Measurements from ENCODE around the gene MYH16. TPM values are rescaled to one million over a fixed set of nuclear protein-coding genes. Genes with fewer than 3 reads are reported as not detected.
"Not testable (repeated sequence)": the region's sequence is repeated elsewhere in the genome, so short reads cannot be mapped to it uniquely, and the experiment has no call there.

MYH16 gene
- total RNA-seq, 1 donor from 2014 or later = 5.6 TPM

DNA sequence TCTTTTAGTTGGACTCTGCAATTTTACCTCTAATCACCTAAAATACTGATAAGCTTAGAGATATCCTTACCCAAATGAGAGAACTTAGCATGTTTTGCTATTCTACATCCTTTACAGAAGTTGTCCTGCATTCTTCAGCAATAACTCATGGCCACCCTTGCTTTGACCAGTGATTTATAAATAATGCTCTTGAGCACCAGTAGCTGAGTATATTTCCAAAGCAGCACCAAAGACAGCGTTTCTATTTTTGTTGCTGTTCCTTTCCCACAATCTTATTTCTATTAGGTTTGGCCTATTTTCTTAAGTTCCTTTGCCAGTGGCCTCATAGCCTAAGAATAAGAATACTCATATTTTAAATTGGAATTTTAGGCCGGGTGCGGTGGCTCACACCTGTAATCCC, 68.0 kb downstream of the MYH16 start:
- Histone ChIP-seq H3K4me3 (ENCODE audit: low read depth, low read length) (no peak overlapping the region), H3K36me3 (ENCODE audit: control insufficient read depth, insufficient read depth, low read length) (peaks cover 3% of the 10 kb centered on the region), H3K27me3 (ENCODE audit: control insufficient read depth, insufficient read depth, low read length) (no peaks in the 10 kb centered on the region)
- TF ChIP-seq, protein P1, sequence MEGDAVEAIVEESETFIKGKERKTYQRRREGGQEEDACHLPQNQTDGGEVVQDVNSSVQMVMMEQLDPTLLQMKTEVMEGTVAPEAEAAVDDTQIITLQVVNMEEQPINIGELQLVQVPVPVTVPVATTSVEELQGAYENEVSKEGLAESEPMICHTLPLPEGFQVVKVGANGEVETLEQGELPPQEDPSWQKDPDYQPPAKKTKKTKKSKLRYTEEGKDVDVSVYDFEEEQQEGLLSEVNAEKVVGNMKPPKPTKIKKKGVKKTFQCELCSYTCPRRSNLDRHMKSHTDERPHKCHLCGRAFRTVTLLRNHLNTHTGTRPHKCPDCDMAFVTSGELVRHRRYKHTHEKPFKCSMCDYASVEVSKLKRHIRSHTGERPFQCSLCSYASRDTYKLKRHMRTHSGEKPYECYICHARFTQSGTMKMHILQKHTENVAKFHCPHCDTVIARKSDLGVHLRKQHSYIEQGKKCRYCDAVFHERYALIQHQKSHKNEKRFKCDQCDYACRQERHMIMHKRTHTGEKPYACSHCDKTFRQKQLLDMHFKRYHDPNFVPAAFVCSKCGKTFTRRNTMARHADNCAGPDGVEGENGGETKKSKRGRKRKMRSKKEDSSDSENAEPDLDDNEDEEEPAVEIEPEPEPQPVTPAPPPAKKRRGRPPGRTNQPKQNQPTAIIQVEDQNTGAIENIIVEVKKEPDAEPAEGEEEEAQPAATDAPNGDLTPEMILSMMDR (IDR thresholded peaks at IDR 0.05; ENCODE audit: insufficient read depth, low read length, poor library complexity, severe bottlenecking) = no peak
- no peak for DNase-seq (ENCODE audit: low read depth)

DNA sequence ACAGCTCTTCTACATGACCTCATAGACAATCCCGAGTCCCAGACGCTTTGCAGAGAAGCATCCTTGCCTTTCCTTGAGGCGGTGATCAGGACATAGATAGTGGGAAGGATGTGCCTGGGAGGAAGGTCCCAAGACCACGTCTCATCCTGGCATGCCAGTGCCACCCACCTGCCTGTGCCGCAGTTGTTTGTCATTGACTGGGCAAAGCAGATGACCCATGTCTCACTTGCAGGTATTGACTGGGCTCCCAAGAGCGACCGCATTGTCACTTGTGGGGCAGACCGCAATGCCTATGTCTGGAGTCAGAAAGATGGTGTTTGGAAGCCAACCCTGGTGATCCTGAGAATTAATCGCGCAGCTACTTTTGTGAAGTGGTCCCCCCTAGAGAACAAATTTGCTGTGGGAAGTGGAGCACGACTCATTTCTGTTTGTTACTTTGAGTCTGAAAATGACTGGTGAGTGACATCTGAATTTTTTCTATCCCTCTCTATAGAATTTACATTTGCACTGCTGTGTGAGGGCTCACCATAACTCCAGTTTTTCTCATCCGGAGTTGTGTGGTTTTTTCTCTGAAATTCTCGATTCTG, 71.5 kb downstream of the MYH16 start:
- DNase-seq (ENCODE audit: low read depth) = no peak
- H3K27me3 ChIP-seq (ENCODE audit: control insufficient read depth, insufficient read depth, low read length) = no peaks in the 10 kb centered on the region
- peaks cover 3% of the 10 kb centered on the region for H3K36me3 ChIP-seq (ENCODE audit: control insufficient read depth, insufficient read depth, low read length)
- TF ChIP-seq, protein P1 (IDR thresholded peaks at IDR 0.05; ENCODE audit: insufficient read depth, low read length, poor library complexity, severe bottlenecking) = no peak
- no peak overlapping the region for H3K4me3 ChIP-seq (ENCODE audit: low read depth, low read length)

DNA sequence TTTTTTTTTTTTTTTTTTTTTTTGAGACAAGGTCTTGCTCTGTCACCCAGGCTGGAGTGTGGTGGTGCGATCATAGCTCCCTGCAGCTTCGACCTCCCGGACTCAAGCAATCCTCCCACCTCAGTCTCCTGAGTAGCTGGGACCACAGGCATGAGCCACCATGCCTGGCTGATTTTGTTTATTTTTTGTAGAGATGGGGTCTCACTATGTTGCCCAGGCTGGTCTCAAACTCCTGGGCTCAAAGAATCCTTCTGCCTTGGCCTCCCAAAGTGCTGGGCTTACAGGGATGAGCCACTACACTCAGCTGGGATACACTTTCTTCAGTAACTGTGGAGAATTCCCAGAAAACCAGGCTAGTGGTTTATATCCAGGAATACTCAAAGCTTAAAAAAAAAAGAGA, 78.0 kb downstream of the MYH16 start:
- H3K36me3 ChIP-seq (ENCODE audit: control insufficient read depth, insufficient read depth, low read length); H3K27me3 ChIP-seq (ENCODE audit: control insufficient read depth, insufficient read depth, low read length); DNase-seq (ENCODE audit: low read depth); H3K4me3 ChIP-seq (ENCODE audit: low read depth, low read length): not testable (repeated sequence)

DNA sequence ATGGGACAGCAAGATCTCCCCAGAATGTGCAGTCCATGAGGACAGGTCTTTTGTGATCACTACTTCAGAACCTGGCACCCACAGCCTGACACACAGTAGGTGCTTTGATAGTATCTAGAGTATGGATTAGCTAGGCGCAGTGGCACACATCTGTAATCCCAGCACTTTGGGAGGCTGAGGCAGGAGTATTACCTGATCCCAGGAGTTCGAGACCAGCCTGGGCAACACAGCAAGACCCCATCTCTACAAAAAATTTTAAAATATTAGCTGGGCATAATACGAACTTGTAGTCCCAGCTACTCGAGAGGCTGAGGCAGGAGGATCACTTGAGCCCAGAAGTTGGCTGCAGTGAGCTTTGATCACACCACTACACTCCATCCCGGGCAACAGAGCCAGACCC, 79.6 kb downstream of the MYH16 start:
- DNase-seq (ENCODE audit: low read depth) = no peak
- Histone ChIP-seq H3K27me3 (ENCODE audit: control insufficient read depth, insufficient read depth, low read length) (no peaks in the 10 kb centered on the region), H3K36me3 (ENCODE audit: control insufficient read depth, insufficient read depth, low read length) (no peaks in the 10 kb centered on the region), H3K4me3 (ENCODE audit: low read depth, low read length) (no peak overlapping the region)
- TF ChIP-seq, protein P1 (IDR thresholded peaks at IDR 0.05; ENCODE audit: insufficient read depth, low read length, poor library complexity, severe bottlenecking) = no peak

DNA sequence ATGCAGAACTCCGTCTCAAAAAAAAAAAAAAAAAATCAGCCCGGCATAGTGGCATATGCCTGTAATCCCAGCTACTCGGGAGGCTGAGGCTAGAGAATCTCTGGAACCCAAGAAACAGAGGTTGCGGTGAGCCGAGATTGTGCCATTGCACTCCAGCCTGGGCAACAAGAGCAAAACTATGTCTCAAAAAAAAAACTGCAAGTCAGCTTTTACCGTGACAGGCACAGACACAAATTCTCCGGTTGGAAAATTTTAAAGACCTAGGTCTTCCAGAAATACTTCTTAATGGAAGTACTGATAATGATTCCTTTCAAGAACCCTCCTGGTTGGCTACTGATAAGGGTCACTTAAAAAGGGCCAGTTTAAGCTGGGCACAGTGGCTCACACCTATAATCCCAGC, 82.5 kb downstream of the MYH16 start:
- TF ChIP-seq, protein P1 (IDR thresholded peaks at IDR 0.05; ENCODE audit: insufficient read depth, low read length, poor library complexity, severe bottlenecking) = no peak

DNA sequence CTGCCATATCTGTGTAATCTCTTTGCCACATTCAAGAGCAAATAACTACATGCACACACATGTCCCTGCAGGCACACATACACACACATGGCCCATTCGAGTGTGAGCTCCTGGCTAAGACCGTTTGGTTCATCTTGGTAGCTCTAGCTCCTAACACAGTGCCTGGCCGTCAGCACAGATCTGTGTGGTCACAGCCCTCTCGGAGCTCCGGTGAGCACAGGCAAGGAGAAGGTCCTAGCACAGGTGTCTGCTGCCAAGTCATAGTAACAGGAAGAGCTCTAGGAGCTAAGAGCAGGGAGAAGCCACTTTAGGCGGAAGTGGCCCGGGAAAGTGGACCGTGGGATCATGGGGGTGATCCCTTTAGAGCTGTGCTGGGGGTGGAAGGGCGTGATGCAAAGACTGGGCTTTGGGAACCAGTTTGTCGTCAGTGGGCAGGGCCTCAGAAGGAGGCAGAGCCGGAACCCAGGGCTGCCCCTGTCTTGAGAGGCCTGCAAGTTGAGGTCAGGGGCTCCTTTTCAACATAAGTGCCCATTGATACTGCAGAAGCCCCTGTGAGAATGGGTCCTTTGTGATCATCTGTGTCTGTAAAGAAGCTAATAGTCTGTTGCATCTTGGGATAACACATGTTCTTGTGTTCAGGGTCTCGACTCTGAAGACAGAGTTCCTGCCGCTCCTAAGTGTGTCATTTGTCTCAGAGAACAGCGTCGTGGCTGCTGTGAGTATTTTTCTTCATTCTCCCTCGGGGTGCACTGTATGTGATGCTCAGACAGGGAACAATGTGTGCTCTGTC, 85.3 kb downstream of the MYH16 start:
- Histone ChIP-seq H3K36me3 (ENCODE audit: control insufficient read depth, insufficient read depth, low read length) (peaks cover 4% of the 10 kb centered on the region), H3K4me3 (ENCODE audit: low read depth, low read length) (no peak overlapping the region), H3K27me3 (ENCODE audit: control insufficient read depth, insufficient read depth, low read length) (no peaks in the 10 kb centered on the region)
- DNase-seq (ENCODE audit: low read depth) = no peak
- TF ChIP-seq, protein P1 (IDR thresholded peaks at IDR 0.05; ENCODE audit: insufficient read depth, low read length, poor library complexity, severe bottlenecking) = no peak

More for the DNA sequence above, 82.5 kb downstream of the MYH16 start:
- no peak overlapping the region for H3K4me3 ChIP-seq (ENCODE audit: low read depth, low read length)
- DNase-seq (ENCODE audit: low read depth) = no peak
- H3K27me3 ChIP-seq (ENCODE audit: control insufficient read depth, insufficient read depth, low read length) = no peaks in the 10 kb centered on the region
- peaks cover 4% of the 10 kb centered on the region for H3K36me3 ChIP-seq (ENCODE audit: control insufficient read depth, insufficient read depth, low read length)

DNA sequence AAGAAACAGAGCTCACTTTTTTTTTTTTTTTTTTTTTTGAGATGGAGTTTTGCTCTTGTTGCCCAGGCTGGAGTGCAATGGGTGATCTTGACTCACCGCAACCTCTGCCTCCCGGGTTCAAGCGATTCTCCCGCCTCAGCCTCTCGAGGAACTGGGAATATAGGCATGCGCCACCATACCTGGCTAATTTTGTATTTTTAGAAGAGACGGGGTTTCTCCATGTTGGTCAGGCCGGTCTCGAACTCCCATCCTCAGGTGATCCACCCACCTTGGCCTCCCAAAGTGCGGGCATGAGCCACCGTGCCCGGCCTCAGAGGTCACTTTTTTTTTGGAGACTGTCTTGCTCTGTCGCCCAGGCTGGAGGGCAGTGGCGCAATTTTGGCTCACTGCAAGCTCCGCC, 85.9 kb downstream of the MYH16 start:
- DNase-seq (ENCODE audit: low read depth); H3K27me3 ChIP-seq (ENCODE audit: control insufficient read depth, insufficient read depth, low read length); H3K36me3 ChIP-seq (ENCODE audit: control insufficient read depth, insufficient read depth, low read length); H3K4me3 ChIP-seq (ENCODE audit: low read depth, low read length): not testable (repeated sequence)

Measured in kidney epithelial cell (primary cell).